CD14-positive monocyte (primary cell): ENCODE results near the gene CUBN. TPM values are rescaled to one million over a fixed set of nuclear protein-coding genes. Genes with fewer than 3 reads are reported as not detected.

Experiments
- DNase-seq, 3 donors: peaks; one replicate each; pipeline ENCODE4 v3.0.0-alpha.2; 2011 to 2022
- H2AFZ ChIP-seq: 2 replicates; pipeline ENCODE4 v1.6.0; 2012; ENCODE audit warnings: mild to moderate bottlenecking, low read depth, low read length, inconsistent platforms; ENCODE audit not compliant: insufficient read depth, poor library complexity, severe bottlenecking
- H3K27ac ChIP-seq, 2 donors: 1 replicate in 1 of 2; 2 replicates in 1 of 2; pipeline ENCODE4 v1.5.1; 2012 to 2013; ENCODE audit warnings: low read length in 2 of 2, control low read depth in 1 of 2, inconsistent platforms in 1 of 2, low read depth in 1 of 2, mild to moderate bottlenecking in 1 of 2
- H3K27me3 ChIP-seq, 2 donors: one replicate each; pipeline versions ENCODE4 v1.6.0 to v1.6.1; 2011 to 2013; ENCODE audit warnings: low read length in 2 of 2; ENCODE audit not compliant: control insufficient read depth in 2 of 2, insufficient read depth in 2 of 2
- H3K36me3 ChIP-seq, 2 donors: replicated peaks in 1 of 2; 1 replicate in 1 of 2; 2 replicates in 1 of 2; pipeline versions ENCODE4 v1.5.1 to v1.6.1; 2012 to 2013; ENCODE audit warnings: low read length in 2 of 2, control low read depth in 1 of 2, inconsistent platforms in 1 of 2, mild to moderate bottlenecking in 1 of 2; ENCODE audit not compliant: insufficient read depth in 2 of 2, control insufficient read depth in 1 of 2
- H3K4me1 ChIP-seq, 2 donors: 1 replicate in 1 of 2; 2 replicates in 1 of 2; pipeline versions ENCODE4 v1.5.1 to v1.6.1; 2012 to 2013; ENCODE audit warnings: low read length in 2 of 2, control low read depth in 1 of 2, inconsistent platforms in 1 of 2, mild to moderate bottlenecking in 1 of 2, moderate library complexity in 1 of 2; ENCODE audit not compliant: insufficient read depth in 2 of 2, control insufficient read depth in 1 of 2
- H3K4me2 ChIP-seq: replicated peaks from 2 replicates; pipeline ENCODE3; 2012; ENCODE audit warnings: low read length, moderate library complexity, mild to moderate bottlenecking; ENCODE audit not compliant: poor library complexity, severe bottlenecking; ENCODE audit errors: extremely low read depth
- H3K4me3 ChIP-seq, 3 experiments: fragments of 200-600 bp in 1 of 3; sonication (generic) in 1 of 3; replicated peaks in 1 of 3; 1 replicate in 2 of 3; 2 replicates in 1 of 3; pipeline ENCODE4 v1.5.1; 2011 to 2013; ENCODE audit warnings: low read length in 3 of 3, mild to moderate bottlenecking in 3 of 3, control low read depth in 2 of 3, low read depth in 2 of 3, inconsistent platforms in 1 of 3, moderate library complexity in 1 of 3
- H3K79me2 ChIP-seq: 2 replicates; pipeline ENCODE4 v1.6.0; 2012; ENCODE audit warnings: mild to moderate bottlenecking, control low read depth, inconsistent platforms, low read length, moderate library complexity; ENCODE audit not compliant: insufficient read depth
- H3K9ac ChIP-seq: 2 replicates; pipeline ENCODE4 v1.6.0; 2017; ENCODE audit warnings: low read length, mild to moderate bottlenecking; ENCODE audit not compliant: insufficient read depth, poor library complexity, severe bottlenecking
- H3K9me3 ChIP-seq, 2 donors: replicated peaks in 1 of 2; 1 replicate in 1 of 2; 2 replicates in 1 of 2; pipeline versions ENCODE4 v1.5.1 to v1.6.1; 2012 to 2013; ENCODE audit warnings: low read length in 2 of 2, control low read depth in 1 of 2; ENCODE audit not compliant: control insufficient read depth in 1 of 2, insufficient read depth in 1 of 2
- H4K20me1 ChIP-seq: 2 replicates; pipeline ENCODE4 v1.6.0; 2012; ENCODE audit warnings: mild to moderate bottlenecking, low read length, control low read depth, moderate library complexity; ENCODE audit not compliant: insufficient read depth
- H3K27ac Mint-ChIP-seq, 7 donors: one replicate each; pipeline ENCODE4 v1.8.0; 2020; ENCODE audit warnings: mild to moderate bottlenecking in 7 of 7, mixed read lengths in 7 of 7, moderate library complexity in 6 of 7, inconsistent platforms in 2 of 7
- H3K27me3 Mint-ChIP-seq, 3 donors: one replicate each; pipeline ENCODE4 v1.8.0; 2021 to 2022; ENCODE audit warnings: low read depth in 3 of 3, mild to moderate bottlenecking in 3 of 3, mixed read lengths in 3 of 3, moderate library complexity in 3 of 3, inconsistent platforms in 1 of 3
- H3K36me3 Mint-ChIP-seq, 2 donors: one replicate each; pipeline ENCODE4 v1.8.0; 2020; ENCODE audit warnings: mixed read lengths in 2 of 2, inconsistent platforms in 1 of 2, mild to moderate bottlenecking in 1 of 2
- H3K4me1 Mint-ChIP-seq: one replicate; pipeline ENCODE4 v1.8.0; 2020; ENCODE audit warnings: mild to moderate bottlenecking, mixed read lengths
- H3K4me3 Mint-ChIP-seq, 2 donors: one replicate each; pipeline ENCODE4 v1.8.0; 2020; ENCODE audit warnings: mild to moderate bottlenecking in 2 of 2, mixed read lengths in 2 of 2, moderate library complexity in 1 of 2
- H3K9me3 Mint-ChIP-seq, 7 donors: one replicate each; pipeline ENCODE4 v1.8.0; 2020 to 2022; ENCODE audit warnings: mixed read lengths in 7 of 7, mild to moderate bottlenecking in 6 of 7, moderate library complexity in 6 of 7, inconsistent platforms in 2 of 7
- WGBS: methylation state at CpG from one replicate; pipeline ENCODE4 v1.1.5; 2013; ENCODE audit warnings: missing lambda C conversion rate; ENCODE audit not compliant: insufficient coverage; 5-methylcytosine and 5-hydroxymethylcytosine counted together
- intact Hi-C, 2 donors: fragments of 100-400 bp; cut with micrococcal nuclease; formaldehyde crosslinking; loops; one replicate each; pipeline versions ENCODE4 v1.15.0 to v1.15.1; 2023
- polyA plus RNA-seq, 3 donors: library from polyadenylated mRNA; depleted of rRNA in 1 of 3; unstranded in 2 of 3; stranded (reverse) in 1 of 3; fragments of 300-500 nt in 2 of 3; fragments of >200 nt in 1 of 3; fragmentation: Illumina TruSeq in 2 of 3; gene quantifications; 1 replicate in 2 of 3; 2 replicates in 1 of 3; pipeline ENCODE4 v1.2.3, GENCODE V29; 2012 to 2021
- TF ChIP-seq, protein P1 (sequence below): fragments of 200-600 bp; IDR thresholded peaks from one replicate; pipeline ENCODE4 v1.8.0; 2022; ENCODE audit warnings: antibody characterized with exemption, mild to moderate bottlenecking

Gene CUBN
- polyA plus RNA-seq, 3 donors: 0.95 TPM; not detected in 2

DNA sequence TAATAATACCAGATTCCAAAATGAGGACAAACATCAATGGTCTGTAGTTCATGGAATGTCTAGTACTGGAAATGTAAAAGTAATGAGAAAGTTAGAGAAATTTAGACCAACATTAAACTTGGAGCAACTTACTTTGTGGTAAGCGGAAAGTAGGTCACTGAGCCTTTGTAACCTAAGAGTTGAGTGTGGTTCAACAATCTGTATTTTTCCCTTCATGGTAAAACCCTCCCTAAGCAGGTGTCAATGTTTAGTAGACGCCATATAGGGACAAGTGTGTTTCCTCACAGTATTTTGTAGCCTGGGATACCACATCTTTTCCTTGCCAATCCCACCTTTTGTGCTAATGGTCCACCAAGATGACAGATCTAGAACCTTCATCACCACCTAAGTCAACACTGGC lies 245.1 kb downstream of the CUBN start:
- no peaks in the 10 kb centered on the region for H3K4me1 ChIP-seq
- H3K4me3 ChIP-seq: no peak overlapping the region
- Mint-ChIP-seq H3K27ac (no peak overlapping the region), H3K27me3 (no peaks in the 10 kb centered on the region), H3K36me3 (no peaks in the 10 kb centered on the region), H3K4me3 (no peak overlapping the region), H3K4me1 (no peaks in the 10 kb centered on the region), H3K9me3 (peaks cover 0 to 2% (median 0%) of the 10 kb centered on the region in 7 donors)
- no peaks in the 10 kb centered on the region for H3K36me3 ChIP-seq
- no peaks in the 10 kb centered on the region for H4K20me1 ChIP-seq
- no peaks in the 10 kb centered on the region for H3K79me2 ChIP-seq
- WGBS: 100% methylated on average over 1 of the region's 2 CpGs
- TF ChIP-seq, protein P1, sequence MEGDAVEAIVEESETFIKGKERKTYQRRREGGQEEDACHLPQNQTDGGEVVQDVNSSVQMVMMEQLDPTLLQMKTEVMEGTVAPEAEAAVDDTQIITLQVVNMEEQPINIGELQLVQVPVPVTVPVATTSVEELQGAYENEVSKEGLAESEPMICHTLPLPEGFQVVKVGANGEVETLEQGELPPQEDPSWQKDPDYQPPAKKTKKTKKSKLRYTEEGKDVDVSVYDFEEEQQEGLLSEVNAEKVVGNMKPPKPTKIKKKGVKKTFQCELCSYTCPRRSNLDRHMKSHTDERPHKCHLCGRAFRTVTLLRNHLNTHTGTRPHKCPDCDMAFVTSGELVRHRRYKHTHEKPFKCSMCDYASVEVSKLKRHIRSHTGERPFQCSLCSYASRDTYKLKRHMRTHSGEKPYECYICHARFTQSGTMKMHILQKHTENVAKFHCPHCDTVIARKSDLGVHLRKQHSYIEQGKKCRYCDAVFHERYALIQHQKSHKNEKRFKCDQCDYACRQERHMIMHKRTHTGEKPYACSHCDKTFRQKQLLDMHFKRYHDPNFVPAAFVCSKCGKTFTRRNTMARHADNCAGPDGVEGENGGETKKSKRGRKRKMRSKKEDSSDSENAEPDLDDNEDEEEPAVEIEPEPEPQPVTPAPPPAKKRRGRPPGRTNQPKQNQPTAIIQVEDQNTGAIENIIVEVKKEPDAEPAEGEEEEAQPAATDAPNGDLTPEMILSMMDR: no peak
- H3K9ac ChIP-seq: no peak overlapping the region
- no peak overlapping the region for H3K27ac ChIP-seq
- no peaks in the 10 kb centered on the region for H3K27me3 ChIP-seq
- H3K9me3 ChIP-seq: no peaks in the 10 kb centered on the region
- H3K4me2 ChIP-seq: no peak overlapping the region
- DNase-seq: no peak
- intact Hi-C loops: loop anchor here in 1 of 2 donors (10.0 kb wide), 1 partner anchor 370 kb away; no protein-coding TSS in a partner anchor
- H2AFZ ChIP-seq: no peak overlapping the region

DNA sequence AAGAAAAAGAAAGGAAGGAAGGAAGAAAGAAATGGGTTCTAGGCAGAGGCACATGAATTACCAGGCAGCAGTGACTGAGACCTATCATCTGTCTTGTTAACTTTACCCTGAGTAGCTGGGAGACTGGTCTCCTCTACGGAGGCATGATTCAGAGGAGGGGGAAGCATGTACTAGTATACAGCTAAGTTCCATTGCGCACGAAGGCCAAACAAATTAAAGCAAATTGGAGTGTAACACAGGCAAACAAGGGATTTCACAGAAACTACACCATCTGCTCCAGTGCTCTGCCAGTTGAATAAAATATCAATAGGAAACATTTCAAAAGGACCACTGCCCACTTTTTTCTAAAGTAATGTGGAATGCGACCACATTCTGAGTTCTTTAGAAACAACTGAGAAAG lies 246.5 kb downstream of the CUBN start:
- Histone ChIP-seq H3K4me2 (no peak overlapping the region), H3K27ac (no peak overlapping the region), H2AFZ (no peak overlapping the region), H4K20me1 (no peaks in the 10 kb centered on the region), H3K79me2 (no peaks in the 10 kb centered on the region), H3K36me3 (no peaks in the 10 kb centered on the region), H3K4me1 (no peaks in the 10 kb centered on the region), H3K27me3 (no peaks in the 10 kb centered on the region), H3K4me3 (no peak overlapping the region), H3K9me3 (no peaks in the 10 kb centered on the region), H3K9ac (no peak overlapping the region)
- no peaks in the 10 kb centered on the region for H3K36me3 Mint-ChIP-seq
- intact Hi-C loops: loop anchor here in 1 of 2 donors (10.0 kb wide), 1 partner anchor 372 kb away; no protein-coding TSS in a partner anchor
- H3K4me1 Mint-ChIP-seq: no peaks in the 10 kb centered on the region
- TF ChIP-seq, protein P1: no peak
- no CpG with 5 or more reads among the region's 4 CpGs for WGBS
- H3K27ac Mint-ChIP-seq: no peak overlapping the region
- DNase-seq: no peak
- H3K27me3 Mint-ChIP-seq: no peaks in the 10 kb centered on the region
- H3K4me3 Mint-ChIP-seq: no peak overlapping the region
- peaks cover 0 to 2% (median 0%) of the 10 kb centered on the region in 7 donors for H3K9me3 Mint-ChIP-seq
